DMS79 treated with DMSO at 0.1 percent for 48 hours (cell line): ENCODE data around the gene TMEM203.
A peak's percentile ranks its signal among the peaks of the same experiment; 100 is the strongest.

ENCODE experiments used
- DNase-seq: peaks from one replicate; lab custom pipeline; 2025; lab: John Stamatoyannopoulos, UW

Gene TMEM203

GRCh38 chr9:137219757-137220316, 14.4 kb upstream of the TMEM203 start:
- DNase-seq: no peak

- DNase-seq: no peak
Measured at GRCh38 chr9:137218754-137219271, 13.4 kb upstream of the TMEM203 start.

GRCh38 chr9:137218212-137218753, 12.8 kb upstream of the TMEM203 start:
- no peak for DNase-seq

GRCh38 chr9:137217276-137218211, 12.1 kb upstream of the TMEM203 start:
- no peak for DNase-seq

- no peak for DNase-seq
Measured at GRCh38 chr9:137216188-137216965, 10.9 kb upstream of the TMEM203 start.

GRCh38 chr9:137215196-137215986, 9.9 kb upstream of the TMEM203 start:
- no peak for DNase-seq

- DNase-seq: no peak
Measured at GRCh38 chr9:137214620-137215019, 9.2 kb upstream of the TMEM203 start.

- no peak for DNase-seq
Measured at GRCh38 chr9:137213160-137214060, 8.0 kb upstream of the TMEM203 start.

- no peak for DNase-seq
Measured at GRCh38 chr9:137212520-137212919, 7.1 kb upstream of the TMEM203 start.

- DNase-seq: no peak
Measured at GRCh38 chr9:137211532-137211931, 6.1 kb upstream of the TMEM203 start.

GRCh38 chr9:137206602-137207001, 1.2 kb upstream of the TMEM203 start:
- DNase-seq: no peak

GRCh38 chr9:137204731-137205125, 720 bp downstream of the TMEM203 start:
- no peak for DNase-seq

- DNase-seq: no peak
Measured at GRCh38 chr9:137202966-137203365, 2.5 kb downstream of the TMEM203 start.

GRCh38 chr9:137201205-137201868, 4.1 kb downstream of the TMEM203 start:
- no peak for DNase-seq

GRCh38 chr9:137200311-137201204, 4.9 kb downstream of the TMEM203 start, which contains the start of gene TPRN:
TPRN (minus strand) TSS chr9:137200741; CDS start chr9:137200711, 30 bp downstream.
- peak; percentile 98 for DNase-seq

GRCh38 chr9:137199411-137200121, 5.9 kb downstream of the TMEM203 start:
- DNase-seq: no peak

- DNase-seq: no peak
Measured at GRCh38 chr9:137198902-137199283, 6.6 kb downstream of the TMEM203 start.
